ENCODE data around the gene CXCR3.

- TF ChIP-seq YY1 (IDR thresholded peaks at IDR 0.05; ENCODE audit: insufficient read depth, insufficient read length) = no peak
- TF ChIP-seq SUZ12 (IDR thresholded peaks at IDR 0.05; ENCODE audit: extremely low read depth, insufficient read depth, insufficient read length) = no peak
These were observed 19.5 kb upstream of the CXCR3 start for GRCh38 chrX:71637848-71638247.
